Adrenal gland (tissue), 12 donors: ENCODE data around the gene G6PD. TPM values are rescaled to one million over a fixed set of nuclear protein-coding genes. Genes with fewer than 3 reads are reported as not detected.

Experiments
- DNase-seq, 7 donors: peaks; one replicate each; pipeline ENCODE4 v3.0.0-alpha.2; 2019 to 2020
- H3K27ac ChIP-seq, 5 donors: fragments of 200-600 bp; sonication (generic) in 4 of 5; 1 replicate in 3 of 5; 2 replicates in 2 of 5; pipeline versions ENCODE4 v1.5.1 to v1.8.0; 2016 to 2020; ENCODE audit warnings: mild to moderate bottlenecking in 1 of 5
- H3K27me3 ChIP-seq: fragments of 200-600 bp; 2 replicates; pipeline ENCODE4 v1.8.0; 2021
- H3K36me3 ChIP-seq, 2 donors: fragments of 200-600 bp; replicated peaks in 1 of 2; 1 replicate in 1 of 2; 2 replicates in 1 of 2; pipeline versions ENCODE4 v1.5.1 to v1.8.0; 2018 to 2022
- H3K4me1 ChIP-seq, 2 donors: fragments of 200-600 bp; replicated peaks in 1 of 2; 1 replicate in 1 of 2; 2 replicates in 1 of 2; pipeline versions ENCODE4 v1.5.1 to v1.8.0; 2018 to 2021
- H3K4me3 ChIP-seq, 4 donors: fragments of 200-600 bp; sonication (generic) in 3 of 4; one replicate each; pipeline ENCODE4 v1.5.1; 2016 to 2018
- H3K9me3 ChIP-seq, 3 donors: fragments of 200-600 bp; sonication (generic) in 1 of 3; replicated peaks in 1 of 3; 1 replicate in 2 of 3; 2 replicates in 1 of 3; pipeline versions ENCODE4 v1.5.1 to v1.8.0; 2016 to 2021
- POLR2A ChIP-seq, 2 donors: fragments of 450-650 bp; IDR thresholded peaks; one replicate each; pipeline ENCODE4 v1.6.1; 2017; ENCODE audit warnings: antibody characterized with exemption in 2 of 2, mild to moderate bottlenecking in 2 of 2, moderate library complexity in 1 of 2
- WGBS, 4 donors: extraction: QIAGEN DNeasy Blood & Tissue Kit in 2 of 4; methylation state at CpG; one replicate each; pipeline versions ENCODE4 v1.1.5 to v1.1.7; 2013 to 2017; 5-methylcytosine and 5-hydroxymethylcytosine counted together
- intact Hi-C, 2 donors: fragments of 100-400 bp; cut with DNase I; formaldehyde crosslinking; loops; one replicate each; pipeline versions ENCODE4 v1.14.1 to v1.15.0; 2022 to 2023
- polyA plus RNA-seq, 3 donors: library from polyadenylated mRNA; stranded (reverse); fragments of 200-250 nt in 2 of 3; fragments of 350-450 nt in 1 of 3; fragmentation: Illumina TruSeq in 1 of 3; extraction: RNeasy Lipid Tissue Mini Kit (QIAGEN cat#74804) in 1 of 3; gene quantifications; one replicate each; pipeline ENCODE4 v1.2.3, GENCODE V29; 2013 to 2014
- total RNA-seq, 9 donors: library from RNA; depleted of rRNA in 4 of 9; stranded (reverse); fragments of >200 nt in 4 of 9; fragments of 120-200 nt in 1 of 9; fragmentation: NEBNext Ultra II Directional in 1 of 9; extraction: Animal tissue kit (Norgen Biotek cat#: 25700) in 1 of 9; gene quantifications; one replicate each; pipeline versions ENCODE4 v1.1.0 to v1.2.4, GENCODE V29; 2013 to 2023
- TF ChIP-seq, protein P1 (sequence below), 6 experiments: fragments of 450-650 bp in 4 of 6; fragments of 200-600 bp in 2 of 6; sonication (generic) in 1 of 6; IDR thresholded peaks; 1 replicate in 5 of 6; 2 replicates in 1 of 6; pipeline versions ENCODE4 v1.5.1 to v1.8.0; 2016 to 2021; ENCODE audit warnings: antibody characterized with exemption in 6 of 6, mild to moderate bottlenecking in 2 of 6, moderate library complexity in 1 of 6
- donor health status: healthy with polysubstance abuse.
- donor health status: Bipolar disorder and iron deficiency.
- donor health status: DM: yes; HTN: yes; CAD: no.
- donor health status: DM: no; HTN: no; CAD: no.
- donor health status: DM: no; HTN: no; CAD: no.
- donor health status: DM: yes; HTN: yes; CAD: no.

G6PD gene
- total and polyA plus RNA-seq, 12 donors: 22.1 to 124 (median 93.8) TPM

DNA sequence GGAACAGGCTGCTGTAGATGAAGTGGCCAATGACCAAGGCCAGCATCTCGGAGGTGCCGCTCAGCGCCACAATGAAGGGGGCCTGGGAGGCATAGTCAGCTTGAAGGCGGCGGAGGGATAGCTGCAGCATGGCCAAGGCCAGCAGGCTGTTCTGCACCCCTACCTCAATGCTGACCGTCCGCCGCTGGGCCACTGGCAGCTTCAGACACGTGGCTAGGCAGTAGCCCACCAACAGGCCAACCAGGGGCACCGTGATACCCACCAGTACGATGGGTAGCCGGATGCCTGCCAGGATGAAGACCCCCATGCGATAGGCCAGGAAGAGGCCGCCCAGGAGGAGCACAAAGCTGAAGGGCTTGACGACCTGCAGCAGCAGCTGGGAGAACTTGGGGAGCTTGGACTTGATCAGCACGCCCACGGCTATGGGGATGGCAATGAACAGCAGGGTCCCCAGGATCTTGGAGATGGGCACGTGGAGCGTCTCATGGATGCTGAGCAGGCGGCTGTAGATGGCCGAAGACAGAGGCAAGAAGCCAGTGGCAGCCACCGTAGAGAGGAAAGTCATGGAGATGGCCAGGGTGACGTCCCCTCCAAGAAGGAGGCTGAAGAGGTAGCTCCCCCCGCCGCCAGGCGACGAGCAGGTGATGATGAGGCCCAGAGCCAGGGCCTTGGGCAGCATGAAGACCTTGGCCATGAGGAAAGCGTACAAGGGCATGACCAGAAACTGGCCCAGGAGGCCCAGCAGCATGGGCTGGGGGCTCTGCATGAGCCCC lies 58.9 kb downstream of the G6PD start:
- Histone ChIP-seq H3K27ac (peak overlapping the region in 1 of 5 donors; percentile 76), H3K4me1 (peaks cover 5 to 14% of the 10 kb centered on the region in 2 donors), H3K9me3 (no peaks in the 10 kb centered on the region), H3K27me3 (no peaks in the 10 kb centered on the region), H3K4me3 (no peak overlapping the region), H3K36me3 (no peaks in the 10 kb centered on the region)
- no peak for TF ChIP-seq POLR2A (IDR thresholded peaks at IDR 0.05)
- TF ChIP-seq, protein P1, sequence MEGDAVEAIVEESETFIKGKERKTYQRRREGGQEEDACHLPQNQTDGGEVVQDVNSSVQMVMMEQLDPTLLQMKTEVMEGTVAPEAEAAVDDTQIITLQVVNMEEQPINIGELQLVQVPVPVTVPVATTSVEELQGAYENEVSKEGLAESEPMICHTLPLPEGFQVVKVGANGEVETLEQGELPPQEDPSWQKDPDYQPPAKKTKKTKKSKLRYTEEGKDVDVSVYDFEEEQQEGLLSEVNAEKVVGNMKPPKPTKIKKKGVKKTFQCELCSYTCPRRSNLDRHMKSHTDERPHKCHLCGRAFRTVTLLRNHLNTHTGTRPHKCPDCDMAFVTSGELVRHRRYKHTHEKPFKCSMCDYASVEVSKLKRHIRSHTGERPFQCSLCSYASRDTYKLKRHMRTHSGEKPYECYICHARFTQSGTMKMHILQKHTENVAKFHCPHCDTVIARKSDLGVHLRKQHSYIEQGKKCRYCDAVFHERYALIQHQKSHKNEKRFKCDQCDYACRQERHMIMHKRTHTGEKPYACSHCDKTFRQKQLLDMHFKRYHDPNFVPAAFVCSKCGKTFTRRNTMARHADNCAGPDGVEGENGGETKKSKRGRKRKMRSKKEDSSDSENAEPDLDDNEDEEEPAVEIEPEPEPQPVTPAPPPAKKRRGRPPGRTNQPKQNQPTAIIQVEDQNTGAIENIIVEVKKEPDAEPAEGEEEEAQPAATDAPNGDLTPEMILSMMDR (IDR thresholded peaks at IDR 0.05): no peak
- 90 to 97% (median 92%) methylated on average over 3 to 28 of the region's 28 CpGs for WGBS, 4 donors
- DNase-seq: no peak
- intact Hi-C loops: no loop called here

DNA sequence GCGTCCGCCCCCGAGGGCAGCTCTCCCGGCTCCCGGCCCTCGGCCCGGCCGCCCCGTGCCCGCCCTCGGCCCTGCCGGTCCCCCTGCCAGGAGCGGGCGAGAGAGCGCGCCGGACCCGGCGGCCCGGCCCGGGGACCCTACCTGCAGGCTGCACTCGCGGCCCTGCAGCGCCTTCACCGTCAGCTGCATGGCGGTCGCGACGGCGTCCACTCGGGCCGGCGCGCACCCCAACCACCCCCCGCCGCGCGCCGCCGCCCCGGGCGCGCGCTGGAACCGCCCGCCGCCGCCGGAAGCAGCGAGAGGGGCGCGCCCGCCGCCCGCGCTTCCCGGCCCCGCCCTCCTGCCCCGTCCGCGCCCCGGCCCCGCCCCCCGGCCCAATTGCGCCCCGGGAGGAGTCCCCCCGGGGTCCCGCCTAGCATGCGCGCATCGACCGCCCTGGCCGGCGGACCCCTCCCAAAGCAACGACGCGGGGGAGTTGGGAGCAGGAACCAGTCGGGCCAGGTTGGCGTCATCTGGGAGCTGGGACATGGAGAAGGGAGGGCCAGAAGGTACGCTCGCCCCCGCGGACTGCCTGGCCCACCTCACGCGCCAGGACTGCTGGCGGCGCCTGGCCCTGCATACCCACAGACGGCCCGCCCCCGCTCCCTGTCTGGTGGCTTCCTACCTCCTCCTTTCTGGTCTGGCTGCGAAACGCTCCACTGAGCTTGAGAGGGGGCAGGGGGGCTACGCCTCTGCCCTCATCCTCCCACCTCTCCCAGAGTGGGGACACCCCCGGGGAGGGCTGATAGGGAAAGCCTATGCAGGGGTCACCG lies 60.0 kb downstream of the G6PD start, which contains the start of gene UBL4A:
Gene UBL4A (minus strand): TSS at position 220 of the 812 bp plus-strand sequence. CDS start 31 bp downstream, at position 189.
- WGBS, 4 donors: 1 to 67% (median 26%) methylated on average over 1 to 73 of the region's 95 CpGs; no CpG with 5 or more reads in 1 of the 4 donors
- intact Hi-C loops: no loop called here
- Histone ChIP-seq H3K4me3 (peak within 1 kb of the TSS in 3 of 4 donors; percentile 32 to 73 (median 32)), H3K9me3 (no peaks in the 10 kb centered on the region), H3K27me3 (no peaks in the 10 kb centered on the region), H3K4me1 (peaks cover 5 to 14% of the 10 kb centered on the region in 2 donors), H3K27ac (peak within 1 kb of the TSS; percentile 53 to 93 (median 74)), H3K36me3 (no peaks in the 10 kb centered on the region)
- peak; percentile 40 to 71 (median 56) for DNase-seq
- peak in 1 of 2 donors; percentile 11 for TF ChIP-seq POLR2A (IDR thresholded peaks at IDR 0.05)
- TF ChIP-seq, protein P1 (IDR thresholded peaks at IDR 0.05): peak in 1 of 6 experiments; percentile 11

DNA sequence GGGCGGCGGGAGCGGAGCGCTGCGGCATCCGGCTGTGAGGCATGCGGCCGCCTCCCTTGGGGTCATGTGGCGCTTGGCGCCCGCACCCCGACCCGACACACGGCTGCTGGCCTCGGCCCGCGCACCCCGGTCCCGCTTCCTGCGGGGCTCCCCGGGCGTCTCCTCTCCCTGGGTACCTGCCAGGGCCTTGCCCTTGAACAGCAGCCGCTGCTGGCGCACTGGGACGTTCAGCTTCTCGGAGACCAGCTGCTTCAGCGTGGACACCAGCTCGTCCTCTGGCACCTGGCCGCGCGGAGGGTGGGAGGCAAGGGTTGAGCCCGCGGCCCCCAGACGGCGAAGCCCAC lies 60.6 kb downstream of the G6PD start:
- intact Hi-C loops: no loop called here
- Histone ChIP-seq H3K4me1 (peaks cover 5 to 14% of the 10 kb centered on the region in 2 donors), H3K4me3 (peak overlapping the region in 3 of 4 donors; percentile 32 to 73 (median 32)), H3K27me3 (no peaks in the 10 kb centered on the region), H3K9me3 (no peaks in the 10 kb centered on the region), H3K36me3 (no peaks in the 10 kb centered on the region), H3K27ac (peak overlapping the region; percentile 53 to 93 (median 74))
- TF ChIP-seq, protein P1 (IDR thresholded peaks at IDR 0.05): no peak
- TF ChIP-seq POLR2A (IDR thresholded peaks at IDR 0.05): peak in 1 of 2 donors; percentile 39
- WGBS, 4 donors: 1 to 43% (median 38%) methylated on average over 13 to 35 of the region's 35 CpGs; no CpG with 5 or more reads in 1 of the 4 donors
- peak; percentile 52 to 75 (median 69) for DNase-seq
